A673 (cell line): ENCODE measurements around the gene PRSS23.

Source experiments
- EZH2 ChIP-seq: fragments of 200-600 bp; sonication (generic); IDR thresholded peaks from 2 replicates; pipeline ENCODE4 v1.6.1; 2017; ENCODE audit warnings: borderline replicate concordance, low read depth, mild to moderate bottlenecking, mixed read lengths, antibody characterized with exemption, low read length; ENCODE audit not compliant: poor library complexity, severe bottlenecking
- TF ChIP-seq, protein P1 (sequence below): fragments of 300-800, 200-600 bp; sonication (generic); conservative IDR thresholded peaks from 2 replicates; pipeline ENCODE4 v1.5.1; 2017; ENCODE audit warnings: low read depth, mild to moderate bottlenecking, antibody characterized with exemption, low read length, moderate library complexity, mixed read lengths

DNA sequence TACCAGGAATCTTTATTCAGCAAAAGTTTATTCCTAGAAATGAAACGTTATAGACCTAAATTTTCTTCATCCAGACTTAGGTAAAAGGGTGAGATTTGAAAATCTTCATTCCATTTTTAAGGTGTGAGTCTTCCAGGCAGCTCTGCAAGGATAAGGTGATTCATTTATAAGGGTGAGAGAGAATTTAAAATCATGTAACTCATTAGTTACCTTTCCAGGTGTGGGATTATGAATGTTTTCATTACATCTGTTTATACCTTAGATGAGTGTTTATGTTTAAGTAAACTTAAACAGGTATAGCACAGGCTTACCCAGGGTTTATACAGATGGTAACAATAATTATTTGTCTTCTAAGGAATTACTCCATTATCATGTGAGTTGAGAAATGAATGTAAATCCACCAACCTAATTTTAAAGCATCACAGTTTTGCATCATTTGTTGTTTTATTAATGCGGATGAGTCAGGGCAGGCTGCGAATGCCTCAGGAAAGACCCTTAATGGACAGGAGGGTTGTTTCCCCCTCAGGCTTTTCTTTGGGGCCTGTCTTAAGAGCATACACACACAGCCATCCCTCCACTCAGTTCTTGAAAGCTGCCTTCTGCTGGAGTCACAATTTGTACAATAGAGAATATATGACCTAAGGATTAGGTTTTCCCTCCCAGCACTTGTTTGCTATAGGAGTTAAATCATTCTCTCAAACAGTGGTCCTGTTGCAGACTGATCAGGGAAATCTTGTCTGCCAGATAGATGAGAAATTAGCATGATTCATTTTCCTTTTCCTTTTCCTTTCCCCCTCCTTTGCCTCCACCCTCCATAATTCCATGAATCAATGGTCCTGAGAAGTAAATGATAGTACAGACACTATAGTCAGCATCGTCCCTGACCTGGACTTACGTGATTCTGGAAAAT, 3.0 kb downstream of the PRSS23 start:
- TF ChIP-seq, protein P1, sequence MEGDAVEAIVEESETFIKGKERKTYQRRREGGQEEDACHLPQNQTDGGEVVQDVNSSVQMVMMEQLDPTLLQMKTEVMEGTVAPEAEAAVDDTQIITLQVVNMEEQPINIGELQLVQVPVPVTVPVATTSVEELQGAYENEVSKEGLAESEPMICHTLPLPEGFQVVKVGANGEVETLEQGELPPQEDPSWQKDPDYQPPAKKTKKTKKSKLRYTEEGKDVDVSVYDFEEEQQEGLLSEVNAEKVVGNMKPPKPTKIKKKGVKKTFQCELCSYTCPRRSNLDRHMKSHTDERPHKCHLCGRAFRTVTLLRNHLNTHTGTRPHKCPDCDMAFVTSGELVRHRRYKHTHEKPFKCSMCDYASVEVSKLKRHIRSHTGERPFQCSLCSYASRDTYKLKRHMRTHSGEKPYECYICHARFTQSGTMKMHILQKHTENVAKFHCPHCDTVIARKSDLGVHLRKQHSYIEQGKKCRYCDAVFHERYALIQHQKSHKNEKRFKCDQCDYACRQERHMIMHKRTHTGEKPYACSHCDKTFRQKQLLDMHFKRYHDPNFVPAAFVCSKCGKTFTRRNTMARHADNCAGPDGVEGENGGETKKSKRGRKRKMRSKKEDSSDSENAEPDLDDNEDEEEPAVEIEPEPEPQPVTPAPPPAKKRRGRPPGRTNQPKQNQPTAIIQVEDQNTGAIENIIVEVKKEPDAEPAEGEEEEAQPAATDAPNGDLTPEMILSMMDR, result no peak
- TF ChIP-seq EZH2, result no peak
